Thymus (tissue), 11 donors: ENCODE data around the gene SESN1. TPM values are rescaled to one million over a fixed set of nuclear protein-coding genes. Genes with fewer than 3 reads are reported as not detected.

Experiments
- DNase-seq, 9 donors: peaks; one replicate each; pipeline ENCODE4 v3.0.0-alpha.2; 2013; ENCODE audit warnings: low spot score in 9 of 9, low read depth in 6 of 9, missing footprints in 1 of 9
- H3K27ac ChIP-seq, 2 donors: one replicate each; pipeline ENCODE4 v1.5.1; 2013; ENCODE audit warnings: control low read depth in 1 of 2, low read depth in 1 of 2, low read length in 1 of 2, mild to moderate bottlenecking in 1 of 2, moderate library complexity in 1 of 2
- H3K27me3 ChIP-seq, 2 donors: one replicate each; pipeline ENCODE4 v1.5.1; 2013; ENCODE audit warnings: low read length in 1 of 2; ENCODE audit not compliant: control insufficient read depth in 2 of 2, insufficient read depth in 1 of 2
- H3K36me3 ChIP-seq, 2 donors: one replicate each; pipeline ENCODE4 v1.5.1; 2013; ENCODE audit warnings: low read length in 1 of 2, mild to moderate bottlenecking in 1 of 2, moderate library complexity in 1 of 2; ENCODE audit not compliant: control insufficient read depth in 2 of 2, insufficient read depth in 2 of 2
- H3K4me1 ChIP-seq, 2 donors: one replicate each; pipeline ENCODE4 v1.5.1; 2013; ENCODE audit warnings: low read length in 2 of 2; ENCODE audit not compliant: control insufficient read depth in 2 of 2, insufficient read depth in 2 of 2
- H3K4me3 ChIP-seq, 2 donors: one replicate each; pipeline ENCODE4 v1.5.1; 2013; ENCODE audit warnings: low read length in 2 of 2, control low read depth in 1 of 2, mild to moderate bottlenecking in 1 of 2
- H3K9me3 ChIP-seq, 2 donors: one replicate each; pipeline ENCODE4 v1.5.1; 2013; ENCODE audit warnings: low read length in 1 of 2, mild to moderate bottlenecking in 1 of 2; ENCODE audit not compliant: control insufficient read depth in 2 of 2, insufficient read depth in 1 of 2
- WGBS: extraction: QIAGEN DNeasy Blood & Tissue Kit; methylation state at CpG from one replicate; pipeline ENCODE4 v1.1.7; 2013; 5-methylcytosine and 5-hydroxymethylcytosine counted together
- polyA plus RNA-seq: library from polyadenylated mRNA; stranded (reverse); fragments of 200-250 nt; gene quantifications from one replicate; pipeline ENCODE4 v1.2.3, GENCODE V29; 2013
- total RNA-seq: library from RNA; stranded (reverse); fragments of 120-200 nt; gene quantifications from one replicate; pipeline ENCODE4 v1.2.4, GENCODE V29; 2013
- donor health status: healthy.

SESN1 gene
- total and polyA plus RNA-seq, 2 donors, result 19.1 to 76.9 TPM

DNA sequence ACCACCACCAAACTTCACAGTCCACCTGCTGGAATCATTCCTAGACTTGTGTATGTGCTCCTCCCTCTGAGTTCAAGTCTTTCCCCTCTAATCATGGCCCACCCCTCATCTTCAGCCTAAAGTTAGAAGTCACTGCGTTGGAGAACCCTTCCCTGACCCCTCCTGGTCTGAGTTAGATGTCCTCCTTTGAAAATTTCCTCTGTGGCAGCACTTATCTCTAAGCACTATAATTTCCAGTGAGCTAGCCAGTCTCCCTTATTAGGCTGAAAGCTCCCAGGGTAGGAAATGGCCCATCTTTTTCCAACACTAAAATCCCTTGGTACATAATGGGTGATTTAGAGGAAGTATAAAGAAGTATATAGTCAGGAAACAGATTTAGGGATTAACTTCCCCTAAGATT is 63.2 kb downstream of the SESN1 start:
- Histone ChIP-seq H3K9me3 (no peaks in the 10 kb centered on the region), H3K27me3 (no peaks in the 10 kb centered on the region), H3K4me3 (no peak overlapping the region), H3K36me3 (no peaks in the 10 kb centered on the region), H3K4me1 (no peaks in the 10 kb centered on the region), H3K27ac (no peak overlapping the region)
- DNase-seq, result no peak
- WGBS, result 92% methylated on average over 1 of the region's 1 CpG

DNA sequence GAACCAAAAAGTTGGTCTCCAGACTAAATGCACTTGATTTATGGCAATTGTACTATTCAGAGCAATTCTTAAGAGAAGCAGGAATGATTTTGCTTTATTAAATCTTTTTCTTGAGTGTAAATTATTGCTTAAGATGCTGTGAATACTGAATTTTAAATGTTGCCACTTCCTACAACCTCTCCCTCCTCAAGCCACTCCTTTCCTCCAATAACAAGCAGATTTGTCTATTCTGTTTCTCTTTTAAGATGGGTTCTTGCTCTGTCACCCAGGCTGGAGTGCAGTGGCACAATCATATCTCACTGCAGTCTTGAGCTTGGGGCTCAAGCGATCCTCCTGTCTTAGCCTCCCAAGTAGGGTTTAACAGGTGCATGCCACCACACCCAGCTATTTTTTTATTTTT is 65.3 kb downstream of the SESN1 start:
- WGBS, result 97% methylated on average over 1 of the region's 1 CpG
- DNase-seq, result no peak
- Histone ChIP-seq H3K27me3 (no peaks in the 10 kb centered on the region), H3K4me3 (no peak overlapping the region), H3K27ac (no peak overlapping the region), H3K9me3 (no peaks in the 10 kb centered on the region), H3K4me1 (peaks cover 0 to 2% of the 10 kb centered on the region in 2 donors), H3K36me3 (no peaks in the 10 kb centered on the region)

DNA sequence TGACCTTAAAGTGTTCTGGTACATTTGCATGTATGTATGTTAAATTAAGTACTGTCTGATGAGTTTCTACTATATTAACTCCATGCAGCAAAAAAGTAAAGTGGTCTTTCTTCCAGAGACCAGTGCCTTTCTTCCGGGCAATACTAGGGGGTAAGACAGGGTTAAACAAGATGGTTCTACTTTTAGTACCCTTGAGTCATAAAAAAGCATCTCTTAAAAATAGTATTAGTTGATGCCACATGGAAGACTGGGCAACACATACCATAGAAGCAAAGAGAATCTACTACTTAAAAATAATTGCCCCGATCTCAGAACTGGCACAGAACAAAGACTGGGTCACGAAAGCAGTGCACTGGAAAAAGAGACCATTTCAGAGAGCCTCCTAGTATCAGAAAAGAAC is 66.2 kb downstream of the SESN1 start:
- peaks cover 0 to 2% of the 10 kb centered on the region in 2 donors for H3K4me1 ChIP-seq
- H3K9me3 ChIP-seq, result no peaks in the 10 kb centered on the region
- H3K27me3 ChIP-seq, result no peaks in the 10 kb centered on the region
- no peak overlapping the region for H3K27ac ChIP-seq
- 98% methylated on average over 3 of the region's 3 CpGs for WGBS
- no peaks in the 10 kb centered on the region for H3K36me3 ChIP-seq
- no peak overlapping the region for H3K4me3 ChIP-seq
- DNase-seq, result no peak

DNA sequence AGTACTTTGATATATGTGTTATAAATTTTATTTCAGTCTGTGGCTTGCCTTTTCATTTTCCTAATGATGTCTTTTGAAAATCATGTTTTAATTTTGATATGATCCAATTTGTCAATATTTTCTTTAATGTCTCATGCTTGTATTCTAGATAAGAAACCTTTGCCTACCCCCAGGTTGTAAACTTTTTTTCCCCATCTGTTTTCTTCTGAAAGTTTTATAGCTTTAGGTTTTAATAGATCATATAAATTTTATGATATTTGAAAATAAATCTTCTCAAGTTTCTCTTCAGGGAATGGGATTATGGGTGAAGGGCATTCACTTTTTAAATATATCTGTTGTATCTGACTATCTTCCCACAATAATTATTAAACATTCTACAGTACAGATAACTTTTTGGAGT is 66.7 kb downstream of the SESN1 start:
- H3K4me3 ChIP-seq, result no peak overlapping the region
- H3K27me3 ChIP-seq, result no peaks in the 10 kb centered on the region
- H3K36me3 ChIP-seq, result no peaks in the 10 kb centered on the region
- H3K9me3 ChIP-seq, result no peaks in the 10 kb centered on the region
- DNase-seq, result no peak
- peaks cover 0 to 2% of the 10 kb centered on the region in 2 donors for H3K4me1 ChIP-seq
- H3K27ac ChIP-seq, result no peak overlapping the region

DNA sequence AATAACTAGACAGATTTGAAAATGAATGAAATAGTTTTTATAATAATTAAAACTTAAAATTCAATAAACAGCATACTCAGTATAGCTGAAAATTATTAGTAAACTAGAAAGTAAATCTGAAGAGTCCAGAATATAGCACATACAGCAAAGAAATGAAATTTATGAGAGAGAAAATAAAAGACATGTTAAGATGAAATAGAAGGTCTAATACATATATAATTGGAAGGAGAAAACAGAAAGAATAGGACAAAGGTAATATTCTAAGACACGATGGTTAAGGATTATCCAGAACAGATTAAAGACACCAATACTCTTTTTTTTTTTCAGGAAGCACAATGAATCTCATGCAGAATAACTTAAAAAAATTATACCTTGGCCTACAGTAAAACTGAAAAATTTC is 69.0 kb downstream of the SESN1 start:
- 99% methylated on average over 1 of the region's 1 CpG for WGBS
- H3K27ac ChIP-seq, result no peak overlapping the region
- H3K4me3 ChIP-seq, result no peak overlapping the region
- H3K27me3 ChIP-seq, result no peaks in the 10 kb centered on the region
- no peaks in the 10 kb centered on the region for H3K9me3 ChIP-seq
- H3K36me3 ChIP-seq, result no peaks in the 10 kb centered on the region
- DNase-seq, result no peak
- peaks cover 0 to 2% of the 10 kb centered on the region in 2 donors for H3K4me1 ChIP-seq

DNA sequence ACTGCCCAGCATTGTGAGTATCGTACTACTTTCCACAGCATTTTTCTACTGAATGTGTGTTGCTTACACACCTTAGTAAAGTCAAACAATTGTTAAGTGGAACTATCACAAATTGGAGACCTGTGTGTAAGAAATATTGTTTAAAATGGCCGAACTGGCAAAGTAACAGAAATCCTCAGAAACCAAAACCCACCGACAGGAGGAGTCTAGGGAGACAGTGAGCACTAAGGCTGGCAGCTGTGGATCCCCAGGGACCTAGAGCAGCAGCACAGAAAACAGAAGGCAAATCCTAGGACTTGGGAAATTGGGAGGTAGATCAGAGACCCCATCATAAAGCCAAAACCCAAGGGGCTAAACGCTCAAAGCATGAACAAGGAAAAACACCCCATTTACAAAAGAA is 69.9 kb downstream of the SESN1 start:
- Histone ChIP-seq H3K4me1 (peaks cover 0 to 2% of the 10 kb centered on the region in 2 donors), H3K27ac (no peak overlapping the region), H3K9me3 (no peaks in the 10 kb centered on the region), H3K36me3 (no peaks in the 10 kb centered on the region), H3K27me3 (no peaks in the 10 kb centered on the region), H3K4me3 (no peak overlapping the region)
- DNase-seq, result no peak
- WGBS, result 97% methylated on average over 4 of the region's 4 CpGs

DNA sequence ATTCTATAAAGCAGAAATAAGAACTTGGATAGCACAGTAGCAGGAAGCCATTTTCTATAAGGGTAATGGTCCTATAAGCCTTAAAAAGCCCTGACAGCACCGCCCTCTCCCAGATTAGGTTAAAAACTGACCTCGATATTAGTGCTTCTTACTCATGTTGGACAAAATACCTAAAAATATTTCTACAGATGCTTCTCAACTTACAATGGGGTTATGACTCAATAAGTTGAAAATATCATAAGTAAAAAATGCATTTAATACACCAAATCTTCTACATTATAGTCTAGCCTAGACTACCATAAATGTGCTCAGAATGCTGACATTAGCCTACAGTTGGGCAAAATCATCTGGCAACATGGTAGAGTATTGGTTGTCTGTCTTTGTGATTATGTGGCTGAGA is 70.3 kb downstream of the SESN1 start:
- H3K9me3 ChIP-seq, result no peaks in the 10 kb centered on the region

DNA sequence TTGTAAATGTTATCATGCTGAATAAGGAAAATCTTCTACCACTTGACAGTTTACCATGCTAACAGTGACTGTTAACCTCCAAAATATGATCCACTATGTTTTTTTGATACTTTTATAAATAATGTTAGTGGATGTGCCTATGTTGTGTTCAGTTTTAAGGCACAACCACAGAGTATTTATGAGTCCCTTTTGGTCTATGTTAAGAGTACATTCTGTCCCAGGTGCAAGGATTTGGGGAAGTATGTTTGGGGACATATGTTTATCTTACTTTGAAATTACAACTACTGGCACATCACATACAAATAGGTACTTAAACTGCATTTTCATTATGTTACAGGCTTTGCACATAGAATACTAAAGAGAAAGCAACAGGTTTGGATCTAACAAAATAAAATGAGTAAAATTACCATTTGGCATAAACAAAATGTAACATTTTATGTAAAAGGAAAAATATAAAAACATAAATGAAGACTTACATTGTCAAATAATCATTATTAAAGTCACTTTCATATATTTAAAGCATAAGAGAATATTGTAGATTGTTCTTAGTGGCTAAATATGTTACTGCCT is 71.2 kb downstream of the SESN1 start:
- no peak overlapping the region for H3K27ac ChIP-seq
- no peak overlapping the region for H3K4me3 ChIP-seq
- DNase-seq, result no peak
- peaks cover 0 to 2% of the 10 kb centered on the region in 2 donors for H3K4me1 ChIP-seq
- no peaks in the 10 kb centered on the region for H3K36me3 ChIP-seq
- no peaks in the 10 kb centered on the region for H3K9me3 ChIP-seq
- H3K27me3 ChIP-seq, result no peaks in the 10 kb centered on the region

More for the DNA sequence above, 70.3 kb downstream of the SESN1 start:
- Histone ChIP-seq H3K4me3 (no peak overlapping the region), H3K27ac (no peak overlapping the region), H3K27me3 (no peaks in the 10 kb centered on the region), H3K4me1 (peaks cover 0 to 2% of the 10 kb centered on the region in 2 donors), H3K36me3 (no peaks in the 10 kb centered on the region)
- DNase-seq, result no peak
- WGBS, result 98% methylated on average over 2 of the region's 2 CpGs

DNA sequence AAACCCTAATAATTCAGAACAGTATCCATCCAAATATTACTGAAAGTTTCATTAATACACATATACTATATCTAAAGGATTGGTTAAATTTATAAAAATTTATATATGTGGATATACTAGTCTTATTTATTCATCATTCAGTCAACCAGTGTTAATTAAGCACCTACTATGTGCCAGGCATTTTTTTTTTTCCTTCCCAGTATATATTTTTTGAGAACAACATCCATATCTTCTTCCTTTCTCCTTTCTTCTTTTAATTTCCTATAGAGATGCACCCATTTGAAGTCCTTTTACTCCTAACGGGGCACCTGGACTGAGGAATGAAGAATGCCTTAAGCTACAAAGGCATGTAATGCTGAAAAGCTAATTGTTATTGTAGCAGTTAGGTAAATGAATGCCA is 72.8 kb downstream of the SESN1 start:
- Histone ChIP-seq H3K4me1 (peaks cover 0 to 2% of the 10 kb centered on the region in 2 donors), H3K4me3 (no peak overlapping the region), H3K27me3 (no peaks in the 10 kb centered on the region), H3K36me3 (no peaks in the 10 kb centered on the region), H3K27ac (no peak overlapping the region), H3K9me3 (no peaks in the 10 kb centered on the region)
- 97% methylated on average over 1 of the region's 1 CpG for WGBS
- DNase-seq, result no peak

DNA sequence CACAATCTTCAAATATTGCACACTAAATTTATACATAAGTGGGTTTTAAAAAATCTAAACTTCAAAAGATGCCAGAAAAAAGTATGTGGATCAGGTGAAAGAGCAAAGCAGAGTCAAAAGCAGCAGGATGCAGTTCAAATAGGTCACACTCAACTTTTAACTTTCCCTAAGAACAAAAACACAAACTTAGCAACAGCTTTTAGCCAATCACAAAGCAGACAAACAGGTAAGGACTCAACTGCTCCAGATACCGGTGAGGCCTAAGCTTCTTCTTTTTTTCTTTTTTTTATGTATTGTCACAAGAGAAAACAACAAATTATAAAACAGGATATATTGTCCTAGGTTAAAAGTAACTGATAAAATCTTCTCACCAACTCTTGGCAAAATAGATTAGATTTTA is 74.7 kb downstream of the SESN1 start:
- 26% methylated on average over 1 of the region's 1 CpG for WGBS
- peak in 7 of 9 donors; percentile 22 to 83 (median 60) for DNase-seq
- Histone ChIP-seq H3K36me3 (no peaks in the 10 kb centered on the region), H3K4me3 (no peak overlapping the region), H3K4me1 (peaks cover 0 to 3% of the 10 kb centered on the region in 2 donors), H3K9me3 (no peaks in the 10 kb centered on the region), H3K27ac (peak overlapping the region in 1 of 2 donors; percentile 58), H3K27me3 (no peaks in the 10 kb centered on the region)
